ENCODE data around the gene SCO2.
"Not testable (repeated sequence)": the region's sequence is repeated elsewhere in the genome, so short reads cannot be mapped to it uniquely, and the experiment has no call there.

SCO2 gene

DNA sequence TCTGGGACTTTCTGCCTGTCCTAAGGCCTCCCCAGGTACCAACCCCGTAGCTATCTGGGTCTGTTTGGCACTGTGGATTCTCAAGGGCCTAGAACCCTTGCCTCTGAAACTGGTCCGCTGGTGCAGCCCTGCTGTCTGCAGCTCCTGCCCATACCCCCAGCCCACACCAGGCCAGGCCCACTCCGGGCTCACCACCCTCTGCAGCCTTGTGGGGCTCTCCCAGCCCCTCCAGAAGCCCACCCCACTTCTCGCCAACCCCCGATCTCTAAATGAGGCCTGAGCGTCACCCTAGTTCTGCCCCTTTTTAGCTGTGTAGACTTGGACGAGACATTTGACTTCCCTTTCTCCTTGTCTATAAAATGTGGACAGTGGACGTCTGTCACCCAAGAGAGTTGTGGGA is 25.0 kb upstream of the SCO2 start:
- no peak for DNase-seq

DNA sequence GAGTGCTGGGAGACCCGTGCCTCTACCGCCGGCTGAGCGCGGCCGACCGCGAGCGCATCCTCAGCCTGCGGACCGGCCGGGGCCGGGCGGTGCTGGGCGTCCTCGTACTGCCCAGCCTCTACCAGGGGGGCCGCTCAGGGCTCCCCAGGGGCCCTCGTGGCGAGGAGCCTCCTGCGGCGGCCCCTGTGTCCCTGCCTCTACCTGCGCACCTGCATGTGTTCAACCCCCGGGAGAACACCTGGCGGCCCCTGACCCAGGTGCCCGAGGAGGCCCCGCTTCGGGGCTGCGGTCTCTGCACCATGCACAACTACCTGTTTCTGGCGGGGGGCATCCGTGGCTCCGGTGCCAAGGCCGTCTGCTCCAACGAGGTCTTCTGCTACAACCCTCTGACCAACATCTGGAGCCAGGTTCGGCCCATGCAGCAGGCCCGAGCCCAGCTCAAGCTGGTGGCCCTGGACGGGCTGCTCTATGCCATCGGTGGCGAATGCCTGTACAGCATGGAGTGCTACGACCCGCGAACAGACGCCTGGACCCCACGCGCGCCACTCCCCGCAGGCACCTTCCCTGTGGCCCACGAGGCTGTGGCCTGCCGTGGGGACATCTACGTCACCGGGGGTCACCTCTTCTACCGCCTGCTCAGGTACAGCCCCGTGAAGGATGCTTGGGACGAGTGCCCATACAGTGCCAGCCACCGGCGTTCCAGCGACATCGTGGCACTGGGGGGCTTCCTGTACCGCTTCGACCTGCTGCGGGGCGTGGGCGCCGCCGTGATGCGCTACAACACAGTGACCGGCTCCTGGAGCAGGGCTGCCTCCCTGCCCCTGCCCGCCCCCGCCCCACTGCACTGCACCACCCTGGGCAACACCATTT is 23.8 kb upstream of the SCO2 start:
- peak; percentile 24 for DNase-seq

DNA sequence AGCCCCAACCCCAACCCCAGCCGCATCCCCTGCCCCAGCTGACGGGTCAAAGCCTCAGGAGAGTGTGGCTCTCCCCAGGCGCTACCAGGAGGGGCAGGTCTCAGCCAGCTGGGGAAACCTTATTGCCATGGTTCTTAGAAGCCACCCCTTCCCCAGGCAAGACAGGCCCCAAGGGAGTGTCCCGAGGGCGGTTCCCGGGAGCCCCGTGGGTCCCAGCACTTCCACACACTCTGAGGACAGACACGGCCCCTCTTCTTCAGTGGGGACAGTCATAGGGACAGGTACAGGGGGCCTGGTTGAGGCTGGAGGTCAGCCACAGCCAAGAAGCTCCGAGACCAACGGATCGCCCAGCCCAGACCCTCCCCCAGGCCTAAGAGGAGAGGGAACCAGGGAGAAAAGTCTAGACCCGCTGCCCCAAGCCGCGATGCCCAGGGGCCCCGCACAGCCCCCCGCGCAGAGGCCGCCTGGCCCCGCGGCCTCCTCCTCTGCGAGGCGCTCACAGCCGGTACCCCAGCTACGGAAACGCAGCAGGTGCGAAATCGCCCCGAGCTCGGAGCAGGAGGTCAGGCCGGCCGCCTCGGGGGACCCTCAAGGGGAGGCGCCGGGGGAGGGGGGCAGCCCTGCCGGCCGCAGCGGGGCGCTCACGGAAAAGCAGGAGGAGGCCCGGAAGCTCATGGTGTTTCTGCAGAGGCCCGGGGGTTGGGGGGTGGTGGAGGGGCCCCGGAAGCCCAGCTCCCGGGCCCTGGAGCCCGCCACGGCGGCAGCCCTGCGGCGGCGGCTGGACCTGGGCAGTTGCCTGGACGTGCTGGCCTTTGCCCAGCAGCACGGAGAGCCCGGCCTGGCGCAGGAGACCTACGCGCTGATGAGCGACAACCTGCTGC is 22.9 kb upstream of the SCO2 start:
- peak; percentile 67 for DNase-seq

DNA sequence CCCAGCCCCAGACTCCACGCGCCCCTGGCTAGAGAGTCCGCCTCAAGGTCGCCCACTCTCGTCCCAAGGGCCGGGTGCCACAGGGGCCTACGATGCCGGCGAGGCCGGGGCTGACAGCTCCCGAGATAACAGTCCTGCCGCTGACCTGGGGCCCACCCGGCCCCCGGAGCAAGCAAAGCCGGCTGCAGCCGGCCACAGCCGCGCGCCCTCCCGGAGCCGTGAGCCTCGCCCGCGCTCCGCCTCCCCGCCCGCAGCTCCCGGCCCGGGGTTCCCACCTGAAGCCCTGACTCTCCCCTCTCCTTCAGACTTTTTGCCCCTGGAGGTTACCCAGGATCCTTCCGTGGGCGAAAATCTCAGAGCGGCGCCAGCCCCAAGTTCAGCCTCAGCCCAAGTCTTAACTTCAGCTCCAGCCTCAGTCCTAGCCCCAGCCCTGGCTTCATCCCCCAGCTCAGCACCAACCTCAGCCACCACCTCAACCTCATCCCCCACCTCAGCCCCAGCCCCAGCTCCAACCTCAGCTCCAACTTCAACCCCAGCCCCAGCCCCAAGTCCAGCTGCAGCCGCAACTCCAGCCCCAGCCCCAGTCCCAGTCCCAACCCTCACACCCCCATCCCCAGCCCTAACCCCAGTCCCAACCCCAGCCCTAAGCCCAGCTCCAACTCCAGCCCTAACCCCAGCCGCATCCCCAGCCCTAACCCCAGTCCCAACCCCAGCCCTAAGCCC is 22.0 kb upstream of the SCO2 start:
- no peak for DNase-seq

DNA sequence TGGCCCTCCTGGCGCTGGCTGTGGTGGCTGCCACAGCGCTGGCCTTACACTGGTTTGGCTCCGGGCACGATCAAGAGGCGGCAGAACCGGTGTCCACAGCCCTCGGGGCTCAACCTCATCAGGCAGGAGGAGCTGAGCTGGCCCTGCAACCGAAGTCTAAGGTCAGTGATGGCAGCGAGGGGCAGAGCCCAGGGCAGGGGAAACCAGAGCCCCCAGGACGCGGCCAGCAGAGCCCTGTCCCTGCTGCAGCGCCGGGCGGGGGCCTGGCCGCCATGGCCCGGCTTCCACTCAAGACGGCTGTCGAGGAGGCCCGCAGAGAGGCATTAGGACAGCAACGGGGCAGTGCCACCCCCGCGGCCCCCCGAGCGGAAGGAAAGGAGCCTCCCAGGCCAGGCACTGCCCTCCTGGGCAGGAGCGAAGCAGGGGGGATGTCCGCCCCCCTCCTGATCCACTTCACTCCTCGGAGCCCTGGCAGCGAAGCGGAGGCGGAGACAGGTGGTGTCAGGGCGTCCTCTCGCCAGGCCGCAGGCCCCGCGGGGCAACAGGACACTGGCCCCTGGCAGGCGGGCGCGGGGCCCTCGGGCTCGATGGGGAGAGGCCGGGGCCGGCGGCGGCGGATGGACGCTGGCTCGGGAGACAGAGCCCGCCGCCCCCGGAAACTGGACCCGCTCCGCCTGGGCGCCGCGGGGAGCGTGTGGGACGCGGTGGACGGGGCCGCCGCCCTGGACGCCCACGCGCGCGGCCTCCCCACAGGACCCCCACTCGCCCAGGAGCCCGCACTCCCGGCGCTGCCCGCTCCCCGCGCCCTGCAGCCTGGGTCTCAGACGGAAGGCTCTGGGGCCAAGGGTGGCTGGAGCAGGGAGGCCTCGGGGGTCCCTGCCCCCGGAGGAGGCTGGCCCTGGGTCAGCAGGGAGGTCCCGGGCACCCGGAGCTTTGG is 21.2 kb upstream of the SCO2 start:
- no peak for DNase-seq

DNA sequence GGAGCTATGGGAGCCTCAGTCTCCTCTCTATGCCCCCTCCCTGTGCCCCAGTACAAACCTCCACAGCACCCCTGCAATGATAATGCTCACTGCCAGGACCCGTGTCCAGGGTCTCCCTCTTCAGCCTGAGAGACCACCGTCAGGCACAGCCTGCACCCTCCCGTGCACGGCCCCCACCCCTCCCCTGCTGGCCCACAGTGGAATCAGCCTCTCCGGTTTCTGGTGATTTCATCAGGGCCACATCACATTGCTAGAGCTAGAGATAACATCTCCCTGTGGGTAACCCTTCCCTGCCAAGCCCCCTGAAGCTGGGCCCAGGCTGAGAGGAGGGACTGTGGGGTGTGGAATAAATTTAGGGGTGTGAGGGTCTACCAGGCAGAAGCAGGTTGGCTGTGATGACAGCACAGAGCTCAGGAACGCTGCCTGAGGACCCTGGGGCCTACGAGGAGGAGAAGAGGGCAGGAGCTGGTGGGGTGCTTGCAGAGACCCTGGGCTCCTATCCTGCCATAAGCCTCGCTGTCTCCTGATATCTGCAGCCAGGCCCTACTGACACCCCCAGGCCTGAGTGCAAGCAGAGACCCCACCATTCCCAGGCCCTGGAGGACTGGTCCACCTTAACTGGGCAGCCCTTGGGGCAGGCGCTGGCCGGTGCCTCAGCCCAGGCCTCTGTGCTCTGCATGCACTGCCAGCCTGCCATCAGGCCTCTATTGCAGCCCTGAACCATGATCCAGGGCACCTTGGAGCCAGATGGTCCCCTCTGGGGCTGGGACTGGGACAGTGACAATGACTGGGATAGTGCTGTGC is 20.3 kb upstream of the SCO2 start, which contains the start of gene KLHDC7B:
Gene KLHDC7B, plus strand, starts transcription at position 378 of the 804 bp plus-strand sequence. Its CDS starts 345 bp downstream, at position 723.
- DNase-seq, result peak; percentile 43

DNA sequence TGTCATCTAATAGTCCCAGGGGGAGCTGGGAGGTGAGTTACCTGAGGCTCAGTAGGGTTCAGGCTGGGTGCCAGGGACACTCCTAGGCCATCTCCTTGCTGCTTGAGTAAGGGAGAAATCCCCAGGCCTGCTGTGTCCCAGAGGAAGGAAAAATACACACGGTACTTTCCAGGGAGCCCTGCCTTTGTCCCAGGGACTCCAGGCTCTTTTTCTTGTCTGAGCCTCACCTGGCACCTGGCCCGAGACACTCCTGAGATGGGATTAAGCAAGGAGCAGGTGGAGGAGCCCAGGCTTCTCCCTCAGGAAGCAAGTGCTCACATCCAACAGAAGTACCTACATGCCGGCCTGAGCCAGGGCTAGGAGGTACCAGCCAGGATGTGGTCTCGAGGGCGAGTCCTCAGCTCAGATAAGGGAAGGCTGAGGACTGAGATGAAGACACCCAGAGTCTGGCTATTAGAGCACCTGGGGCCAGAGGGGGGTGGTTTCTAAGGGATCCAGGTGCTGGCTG is 19.4 kb upstream of the SCO2 start:
- no peak for DNase-seq

DNA sequence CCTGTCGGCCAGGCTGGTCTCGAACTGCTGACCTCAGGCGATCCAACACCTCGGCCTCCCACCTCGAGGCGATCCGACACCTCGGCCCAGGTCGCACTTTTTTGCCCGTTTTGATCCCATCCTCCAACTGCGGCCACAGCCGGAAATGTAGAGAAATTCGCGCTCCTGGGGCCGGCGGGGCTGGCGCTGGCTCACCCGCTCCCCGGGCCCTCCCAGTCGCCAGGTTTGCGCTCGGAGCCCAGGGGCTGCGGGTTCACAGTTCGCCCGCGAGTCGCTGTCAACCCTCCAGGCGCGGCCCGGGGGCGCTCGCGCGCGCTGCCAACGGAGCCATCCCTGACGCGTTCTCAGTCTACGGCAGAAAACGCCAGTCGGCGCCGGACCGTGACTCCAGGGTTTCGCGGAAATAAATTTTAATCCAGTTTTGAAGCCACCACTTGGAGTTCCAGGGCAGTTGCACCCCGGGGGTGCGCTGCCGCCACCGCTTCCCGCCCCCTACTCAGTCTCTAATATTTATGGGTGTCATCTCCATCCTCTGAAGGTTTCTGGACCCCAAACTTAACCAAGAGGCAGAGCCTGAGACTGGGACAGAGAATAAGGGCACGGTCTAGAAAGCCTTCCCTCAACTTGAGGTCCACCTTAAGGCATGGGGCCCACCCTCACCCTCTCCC is 18.8 kb upstream of the SCO2 start:
- peak; percentile 85 for DNase-seq

DNA sequence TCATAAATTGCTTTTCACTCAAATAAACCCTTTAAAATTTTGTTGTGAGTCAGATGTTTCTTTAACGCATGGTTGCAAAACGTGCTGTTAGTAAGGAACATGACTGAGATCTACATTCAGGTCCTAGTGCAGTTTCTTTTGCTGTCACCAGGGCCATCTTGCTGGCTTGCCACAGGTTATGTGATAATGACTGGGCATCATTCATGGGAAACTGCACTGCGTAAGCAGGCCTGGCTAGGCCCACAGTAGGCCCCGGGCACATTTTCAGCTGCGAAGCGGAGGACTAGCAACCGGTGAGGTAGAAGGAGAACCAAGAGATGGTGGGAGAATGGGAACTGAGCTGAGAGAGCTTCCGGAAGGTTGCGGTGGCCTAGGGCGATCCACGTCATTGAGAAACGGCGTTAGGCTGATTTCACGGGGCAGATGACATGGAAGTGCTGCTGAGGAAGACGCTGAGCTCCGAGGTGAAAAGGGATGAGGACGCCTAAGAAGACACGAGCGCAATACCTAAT is 17.1 kb upstream of the SCO2 start:
- DNase-seq, result no peak

DNA sequence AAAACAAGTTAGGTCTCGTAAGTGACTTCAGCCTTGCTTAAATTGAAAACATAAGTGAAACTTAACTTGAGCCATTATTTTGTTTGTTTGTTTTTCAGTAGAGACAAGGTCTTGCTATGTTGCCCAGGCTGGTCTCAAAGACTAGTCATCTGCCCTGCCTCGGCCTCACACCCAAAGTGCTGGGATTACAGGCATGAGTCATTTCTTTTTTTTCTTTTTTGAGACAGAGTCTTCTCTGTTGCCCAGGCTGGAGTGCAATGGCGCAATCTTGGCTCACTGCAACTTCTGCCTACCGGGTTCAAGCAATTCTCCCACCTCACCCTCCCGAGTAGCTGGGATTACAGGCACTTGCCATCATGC is 16.2 kb upstream of the SCO2 start:
- not testable (repeated sequence) for DNase-seq

DNA sequence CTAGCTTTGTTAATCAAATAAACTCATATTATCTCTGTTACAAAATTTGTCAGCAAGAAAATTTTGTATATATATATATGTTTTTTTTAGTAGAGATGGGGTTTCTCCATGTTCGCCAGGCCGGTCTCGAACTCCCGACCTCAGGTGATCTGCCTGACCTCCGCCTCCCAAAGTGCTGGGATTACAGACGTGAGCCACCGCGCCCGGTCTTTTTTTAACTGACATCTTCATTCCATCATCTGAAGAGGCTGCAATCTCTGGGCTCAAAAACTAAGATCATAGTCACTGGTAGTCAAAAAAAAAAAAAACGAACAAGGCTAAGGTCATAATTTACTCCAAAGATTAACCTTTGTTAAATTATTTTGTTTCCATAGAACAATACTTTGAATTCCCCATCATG is 15.0 kb upstream of the SCO2 start:
- no peak for DNase-seq

DNA sequence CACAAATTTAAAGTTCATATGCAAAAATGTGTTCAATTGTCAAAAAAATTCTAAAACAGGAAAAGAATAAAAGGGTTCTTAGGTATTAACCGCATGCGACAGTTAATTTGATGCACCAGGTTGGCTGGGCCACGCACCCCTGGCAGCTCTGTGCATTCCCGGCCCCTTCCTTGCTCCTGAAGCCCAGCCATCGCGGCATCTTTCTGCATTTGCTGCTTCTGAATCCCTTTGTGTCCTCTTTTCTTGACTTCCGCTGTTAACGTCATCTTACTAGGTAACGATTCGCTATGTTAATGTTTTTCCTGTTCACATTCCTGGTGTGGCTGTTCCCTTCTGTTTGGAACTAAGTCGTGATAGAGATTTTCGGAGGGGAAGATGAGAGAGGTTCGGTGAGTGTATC is 12.4 kb upstream of the SCO2 start:
- no peak for DNase-seq

DNA sequence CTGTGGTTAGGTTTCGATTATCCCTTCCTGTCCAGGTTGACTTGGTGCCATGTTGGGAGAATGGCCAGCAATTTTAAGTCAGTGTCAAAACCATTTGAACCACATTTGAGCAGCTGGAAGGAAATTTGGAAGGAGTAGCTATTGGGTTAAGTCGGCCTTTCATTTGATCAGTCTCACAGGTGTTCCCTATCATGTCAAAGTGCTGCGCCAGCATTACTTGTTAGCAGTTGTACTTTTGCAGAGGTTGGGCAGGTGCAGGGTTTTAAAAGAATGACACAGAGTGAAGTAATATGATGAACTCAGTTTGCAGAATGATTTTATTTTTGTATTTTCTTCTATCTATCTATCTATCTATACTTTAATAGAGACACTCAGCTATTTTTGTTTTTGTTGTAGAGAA is 10.8 kb upstream of the SCO2 start:
- DNase-seq, result no peak

DNA sequence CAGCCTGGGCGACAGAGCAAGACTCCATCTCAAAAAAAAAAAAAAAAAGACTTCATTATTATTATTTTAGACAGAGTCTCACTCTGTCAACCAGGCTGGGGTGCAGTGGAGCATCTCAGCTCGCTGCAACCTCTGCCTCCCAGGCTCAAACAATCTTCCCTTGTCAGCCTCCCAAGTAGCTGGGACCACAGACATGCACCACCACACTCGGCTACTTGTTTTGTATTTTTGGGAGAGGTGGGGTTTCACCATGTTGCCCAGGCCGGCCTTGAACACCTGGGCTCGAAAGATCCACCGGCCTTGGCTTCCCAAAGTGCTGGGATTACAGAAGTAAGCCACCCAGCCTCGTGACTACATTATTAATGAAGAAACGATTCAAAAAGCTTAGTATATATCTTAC is 9.7 kb upstream of the SCO2 start:
- DNase-seq, result no peak

DNA sequence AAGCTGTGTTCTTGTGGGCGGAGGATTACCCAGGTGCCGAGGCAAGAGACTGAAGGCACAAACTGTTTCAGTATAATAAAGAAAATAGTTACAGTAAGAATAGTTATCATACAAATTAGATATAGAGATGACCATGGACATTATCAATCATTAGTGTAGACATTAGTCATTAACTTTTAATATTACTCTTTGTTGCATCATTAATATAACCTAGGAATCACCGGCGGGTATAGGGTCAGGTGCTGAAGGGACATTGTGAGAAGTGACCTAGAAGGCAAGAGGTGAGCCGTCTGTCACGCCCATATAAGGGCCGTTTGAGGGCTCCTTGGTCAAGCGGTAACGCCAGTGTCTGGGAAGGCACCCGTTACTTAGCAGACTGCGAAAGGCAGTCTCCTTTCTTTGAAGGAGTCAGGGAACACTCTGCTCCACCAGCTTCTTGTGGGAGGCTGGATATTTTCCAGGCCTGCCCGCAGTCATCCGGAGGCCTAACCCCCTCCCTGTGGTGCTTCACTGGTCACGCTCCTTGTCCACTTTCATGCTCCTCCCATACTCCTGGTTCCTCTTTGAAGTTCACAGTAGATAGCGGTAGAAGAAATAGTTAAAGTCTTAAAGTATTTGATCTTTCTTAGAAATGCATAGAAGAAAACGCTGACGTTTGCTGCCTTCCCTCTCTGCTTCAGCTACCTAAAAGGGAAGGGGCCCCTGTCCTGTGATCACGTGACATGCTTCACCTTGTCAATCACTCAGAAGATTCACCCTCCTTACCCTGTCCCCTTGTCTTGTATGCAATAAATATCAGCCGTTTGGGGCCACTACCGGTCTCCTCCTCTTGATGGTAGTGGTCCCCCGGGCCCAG is 8.7 kb upstream of the SCO2 start:
- not testable (repeated sequence) for DNase-seq

DNA sequence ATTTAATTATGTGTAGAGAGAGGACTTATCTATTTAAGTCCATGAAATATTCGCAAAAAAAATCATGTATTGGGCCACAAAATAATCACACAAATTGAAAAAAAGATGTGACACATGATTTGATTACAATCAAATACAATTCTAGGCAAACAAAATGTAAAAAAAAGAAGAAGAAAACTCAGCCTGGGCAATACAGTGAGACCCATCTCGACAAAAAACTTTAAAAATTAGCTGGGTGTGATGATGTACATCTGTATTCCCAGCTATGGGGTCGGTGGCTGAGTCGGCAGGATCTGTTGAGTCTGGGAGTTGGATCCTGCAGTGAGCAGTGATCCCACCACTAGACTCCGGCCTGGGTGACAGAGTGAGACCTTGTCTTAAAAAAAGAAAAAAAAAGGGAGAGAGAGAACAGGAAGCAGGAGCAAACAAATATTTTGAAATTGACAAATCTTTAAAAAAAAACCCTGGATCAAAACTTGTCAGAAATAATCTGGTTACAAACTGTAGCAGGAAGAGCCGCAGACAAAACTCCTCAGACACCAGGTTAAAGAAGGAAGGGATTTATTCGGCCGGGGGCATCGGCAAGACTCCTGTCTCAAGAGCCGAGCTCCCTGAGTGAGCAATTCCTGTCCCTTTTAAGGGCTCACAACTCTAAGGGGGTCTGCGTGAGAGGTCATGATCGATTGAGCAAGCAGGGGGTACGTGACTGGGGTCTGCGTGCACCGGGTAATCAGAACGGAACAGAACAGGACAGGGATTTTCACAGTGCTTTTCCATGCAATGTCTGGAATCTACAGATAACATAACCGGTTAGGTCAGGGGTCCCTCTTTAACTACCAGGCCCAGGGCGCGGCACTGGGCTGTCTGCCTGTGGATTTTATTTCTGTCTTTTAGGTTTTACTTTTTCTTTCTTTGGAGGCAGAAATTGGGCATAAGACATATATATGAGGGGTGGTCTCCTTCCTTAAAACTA is 7.7 kb upstream of the SCO2 start:
- no peak for DNase-seq

DNA sequence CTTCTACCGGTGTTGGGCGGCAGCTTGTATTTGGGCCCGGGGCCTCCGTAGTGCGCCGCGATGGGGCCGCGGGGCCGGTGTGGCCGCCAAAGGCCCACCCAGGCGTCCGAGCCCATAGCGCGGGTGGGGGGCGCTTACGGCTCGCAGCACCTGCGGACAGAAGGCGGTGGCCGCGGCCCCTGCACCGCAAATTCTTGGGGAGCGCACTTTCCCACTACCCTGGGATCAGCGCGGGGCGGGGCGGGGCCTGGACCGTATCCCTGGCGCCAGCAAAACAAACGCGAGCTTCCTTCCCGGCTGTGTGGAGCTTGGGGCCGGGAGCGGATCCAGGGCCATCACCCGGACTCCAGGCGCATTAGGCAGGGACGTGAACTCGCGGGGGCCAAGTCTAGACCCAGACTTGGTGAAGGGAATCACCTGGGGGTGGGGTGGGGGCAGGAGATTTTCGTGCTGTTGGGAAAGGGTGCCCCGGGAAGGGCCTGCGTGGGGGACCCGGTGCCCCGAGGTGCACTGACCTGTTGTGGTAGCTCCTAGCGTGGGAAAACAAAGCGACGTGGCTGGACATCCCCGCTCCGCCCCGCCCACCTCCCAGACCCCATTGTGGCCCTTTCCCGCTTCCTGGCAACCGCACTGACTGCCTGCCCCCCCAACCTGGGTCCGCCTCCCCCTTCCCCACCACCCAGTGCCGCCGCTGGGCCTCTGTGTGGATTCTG is 6.7 kb upstream of the SCO2 start:
- no peak for DNase-seq

Measured in activated naive CD4-positive, alpha-beta T cell treated with anti-CD3 and anti-CD28 coated beads, Interleukin-2, amount 50 U/mL, for 16 hours (primary cell).